ENCODE measurements around the gene GNL2.

GRCh38 chr1:37636435-37636834 is 40.7 kb upstream of the GNL2 start:
- no peak for TF ChIP-seq POLR2A (IDR thresholded peaks at IDR 0.05)
- TF ChIP-seq CTCF (IDR thresholded peaks at IDR 0.05), result no peak
- no peak for TF ChIP-seq POLR2AphosphoS5 (IDR thresholded peaks at IDR 0.05)
- TF ChIP-seq EP300 (IDR thresholded peaks at IDR 0.05), result no peak

Data from stomach (tissue), 4 donors.